A673 (cell line): ENCODE results near the gene TANC1.

Source experiments
- EZH2 ChIP-seq: fragments of 200-600 bp; sonication (generic); IDR thresholded peaks from 2 replicates; pipeline ENCODE4 v1.6.1; 2017; ENCODE audit warnings: borderline replicate concordance, low read depth, mild to moderate bottlenecking, mixed read lengths, antibody characterized with exemption, low read length; ENCODE audit not compliant: poor library complexity, severe bottlenecking
- TF ChIP-seq, protein P1 (sequence below): fragments of 300-800, 200-600 bp; sonication (generic); conservative IDR thresholded peaks from 2 replicates; pipeline ENCODE4 v1.5.1; 2017; ENCODE audit warnings: low read depth, mild to moderate bottlenecking, antibody characterized with exemption, low read length, moderate library complexity, mixed read lengths

DNA sequence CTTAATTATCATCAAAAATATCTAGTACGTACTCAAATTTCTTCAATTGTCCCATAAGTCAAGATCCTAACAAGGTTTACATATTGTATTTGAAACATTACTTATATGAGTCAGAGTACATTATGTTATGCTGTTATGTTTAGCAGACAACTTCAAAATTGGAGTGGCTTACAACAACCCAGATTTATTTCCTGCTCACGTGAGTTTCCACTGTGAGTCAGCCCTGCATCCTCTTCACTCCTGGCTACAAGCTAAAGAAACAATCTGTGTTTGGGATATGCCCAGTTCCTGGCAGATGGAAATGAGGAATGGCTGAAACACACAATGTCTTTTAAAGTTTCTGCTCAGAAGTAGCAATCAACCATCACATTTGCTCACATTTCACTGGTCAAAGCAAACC is 31.5 kb upstream of the TANC1 start:
- TF ChIP-seq, protein P1, sequence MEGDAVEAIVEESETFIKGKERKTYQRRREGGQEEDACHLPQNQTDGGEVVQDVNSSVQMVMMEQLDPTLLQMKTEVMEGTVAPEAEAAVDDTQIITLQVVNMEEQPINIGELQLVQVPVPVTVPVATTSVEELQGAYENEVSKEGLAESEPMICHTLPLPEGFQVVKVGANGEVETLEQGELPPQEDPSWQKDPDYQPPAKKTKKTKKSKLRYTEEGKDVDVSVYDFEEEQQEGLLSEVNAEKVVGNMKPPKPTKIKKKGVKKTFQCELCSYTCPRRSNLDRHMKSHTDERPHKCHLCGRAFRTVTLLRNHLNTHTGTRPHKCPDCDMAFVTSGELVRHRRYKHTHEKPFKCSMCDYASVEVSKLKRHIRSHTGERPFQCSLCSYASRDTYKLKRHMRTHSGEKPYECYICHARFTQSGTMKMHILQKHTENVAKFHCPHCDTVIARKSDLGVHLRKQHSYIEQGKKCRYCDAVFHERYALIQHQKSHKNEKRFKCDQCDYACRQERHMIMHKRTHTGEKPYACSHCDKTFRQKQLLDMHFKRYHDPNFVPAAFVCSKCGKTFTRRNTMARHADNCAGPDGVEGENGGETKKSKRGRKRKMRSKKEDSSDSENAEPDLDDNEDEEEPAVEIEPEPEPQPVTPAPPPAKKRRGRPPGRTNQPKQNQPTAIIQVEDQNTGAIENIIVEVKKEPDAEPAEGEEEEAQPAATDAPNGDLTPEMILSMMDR = no peak
- no peak for TF ChIP-seq EZH2
